HepG2 (cell line): ENCODE measurements around the gene SCNM1. TPM values are rescaled to one million over a fixed set of nuclear protein-coding genes. Genes with fewer than 3 reads are reported as not detected.

Experiments used
- ATF6 ChIP-seq: sonication (generic); formaldehyde crosslinking; conservative IDR thresholded peaks from 2 replicates; pipeline ENCODE4 v1.4.0; 2020; ENCODE audit warnings: missing genetic modification reagents
- ELF1 ChIP-seq: sonication (generic); formaldehyde crosslinking; IDR thresholded peaks from 2 replicates; pipeline ENCODE4 v1.4.0; 2020; ENCODE audit warnings: missing genetic modification reagents
- HCFC1 ChIP-seq: fragments of 150-350 bp; IDR thresholded peaks from 2 replicates; pipeline ENCODE4 v1.6.1; 2014; ENCODE audit warnings: low read depth, low read length
- HNF4G ChIP-seq, 2 experiments: sonication (generic) in 1 of 2; formaldehyde crosslinking in 1 of 2; IDR thresholded peaks; 2 replicates each; pipeline versions ENCODE4 v1.4.0 to v1.6.1; 2011 to 2020; ENCODE audit warnings: borderline replicate concordance in 2 of 2, low read depth in 2 of 2, mild to moderate bottlenecking in 2 of 2, low read length in 1 of 2, missing genetic modification reagents in 1 of 2, moderate library complexity in 1 of 2
- MAZ ChIP-seq, 2 experiments: sonication (generic) in 1 of 2; formaldehyde crosslinking in 1 of 2; IDR thresholded peaks; 2 replicates each; pipeline versions ENCODE4 v1.5.0 to v1.6.1; 2012 to 2020; ENCODE audit warnings: low read depth in 2 of 2, mild to moderate bottlenecking in 2 of 2, borderline replicate concordance in 1 of 2, improper control_type of control experiment in 1 of 2, low read length in 1 of 2, missing genetic modification reagents in 1 of 2, moderate library complexity in 1 of 2
- MED13 ChIP-seq: sonication (generic); formaldehyde crosslinking; IDR thresholded peaks from 2 replicates; pipeline ENCODE4 v1.5.0; 2020; ENCODE audit warnings: missing genetic modification reagents
- NCOA5 ChIP-seq: sonication (generic); formaldehyde crosslinking; IDR thresholded peaks from 2 replicates; pipeline ENCODE4 v1.4.0; 2020; ENCODE audit warnings: missing genetic modification reagents
- ONECUT2 ChIP-seq: sonication (generic); formaldehyde crosslinking; IDR thresholded peaks from 2 replicates; pipeline ENCODE4 v1.4.0; 2020; ENCODE audit warnings: missing genetic modification reagents
- RARG ChIP-seq: sonication (generic); formaldehyde crosslinking; IDR thresholded peaks from 2 replicates; pipeline ENCODE4 v1.4.0; 2020; ENCODE audit warnings: low read depth, mild to moderate bottlenecking, missing genetic modification reagents
- SNAPC2 ChIP-seq: sonication (generic); formaldehyde crosslinking; IDR thresholded peaks from 2 replicates; pipeline ENCODE4 v1.8.1; 2022; ENCODE audit warnings: mild to moderate bottlenecking, missing genetic modification reagents
- TBX2 ChIP-seq: sonication (generic); formaldehyde crosslinking; IDR thresholded peaks from 2 replicates; pipeline ENCODE4 v1.5.0; 2020; ENCODE audit warnings: missing genetic modification reagents, mild to moderate bottlenecking, borderline replicate concordance
- THAP11 ChIP-seq: IDR thresholded peaks from 2 replicates; pipeline ENCODE4 v1.6.1; 2016; ENCODE audit warnings: missing biosample characterization, missing genetic modification reagents
- XBP1 ChIP-seq: sonication (generic); formaldehyde crosslinking; IDR thresholded peaks from 2 replicates; pipeline ENCODE4 v1.5.0; 2020; ENCODE audit warnings: missing genetic modification reagents
- ZNF567 ChIP-seq: sonication (generic); formaldehyde crosslinking; IDR thresholded peaks from 2 replicates; pipeline ENCODE4 v1.8.1; 2023; ENCODE audit warnings: mild to moderate bottlenecking, missing genetic modification reagents, borderline replicate concordance
- ZNF572 ChIP-seq: sonication (generic); formaldehyde crosslinking; IDR thresholded peaks from 2 replicates; pipeline ENCODE4 v1.5.1; 2020; ENCODE audit warnings: mild to moderate bottlenecking, missing genetic modification reagents
- ZNF724P ChIP-seq: sonication (generic); formaldehyde crosslinking; IDR thresholded peaks from 2 replicates; pipeline ENCODE4 v1.8.0; 2022; ENCODE audit warnings: missing genetic modification reagents, borderline replicate concordance
- ZNF761 ChIP-seq: sonication (generic); formaldehyde crosslinking; conservative IDR thresholded peaks from 2 replicates; pipeline ENCODE4 v1.4.0; 2020; ENCODE audit warnings: mild to moderate bottlenecking, missing genetic modification reagents
- polyA plus RNA-seq, 8 experiments: library from polyadenylated mRNA; depleted of rRNA in 3 of 8; stranded (reverse) in 7 of 8; unstranded in 1 of 8; fragments of >200 nt; fragmentation: Illumina TruSeq in 4 of 8; extraction: Trizol in 4 of 8; gene quantifications; 2 replicates each; pipeline versions ENCODE4 v1.2.1 to v1.2.3, GENCODE V29; 2011 to 2016; ENCODE audit warnings: low read depth in 4 of 8, missing spikeins in 1 of 8, mixed read lengths in 1 of 8; ENCODE audit not compliant: insufficient read depth in 1 of 8
- total RNA-seq, 5 experiments: library from RNA; depleted of rRNA; stranded (reverse); fragments of >200 nt; fragmentation: Illumina TruSeq; extraction: Trizol; gene quantifications; 2 replicates each; pipeline ENCODE4 v1.2.3, GENCODE V29; 2016; ENCODE audit warnings: low read depth in 1 of 5
- TF ChIP-seq, protein P1 (sequence below): sonication (generic); formaldehyde crosslinking; IDR thresholded peaks from 2 replicates; pipeline ENCODE4 v1.8.1; 2022; ENCODE audit warnings: mild to moderate bottlenecking, missing genetic modification reagents
- TF ChIP-seq, protein P2 (sequence below): sonication (generic); formaldehyde crosslinking; IDR thresholded peaks from 2 replicates; pipeline ENCODE4 v1.4.0; 2020; ENCODE audit warnings: missing genetic modification reagents
- TF ChIP-seq, protein P3 (sequence below): sonication (generic); formaldehyde crosslinking; IDR thresholded peaks from 2 replicates; pipeline ENCODE4 v1.5.0; 2020; ENCODE audit warnings: missing genetic modification reagents

SCNM1 gene
- total and polyA plus RNA-seq, 2 of the 13 experiments (the other 11 are each of a cell fraction or from before 2014, with no cell fraction given) = 16.3 to 31.5 TPM

DNA sequence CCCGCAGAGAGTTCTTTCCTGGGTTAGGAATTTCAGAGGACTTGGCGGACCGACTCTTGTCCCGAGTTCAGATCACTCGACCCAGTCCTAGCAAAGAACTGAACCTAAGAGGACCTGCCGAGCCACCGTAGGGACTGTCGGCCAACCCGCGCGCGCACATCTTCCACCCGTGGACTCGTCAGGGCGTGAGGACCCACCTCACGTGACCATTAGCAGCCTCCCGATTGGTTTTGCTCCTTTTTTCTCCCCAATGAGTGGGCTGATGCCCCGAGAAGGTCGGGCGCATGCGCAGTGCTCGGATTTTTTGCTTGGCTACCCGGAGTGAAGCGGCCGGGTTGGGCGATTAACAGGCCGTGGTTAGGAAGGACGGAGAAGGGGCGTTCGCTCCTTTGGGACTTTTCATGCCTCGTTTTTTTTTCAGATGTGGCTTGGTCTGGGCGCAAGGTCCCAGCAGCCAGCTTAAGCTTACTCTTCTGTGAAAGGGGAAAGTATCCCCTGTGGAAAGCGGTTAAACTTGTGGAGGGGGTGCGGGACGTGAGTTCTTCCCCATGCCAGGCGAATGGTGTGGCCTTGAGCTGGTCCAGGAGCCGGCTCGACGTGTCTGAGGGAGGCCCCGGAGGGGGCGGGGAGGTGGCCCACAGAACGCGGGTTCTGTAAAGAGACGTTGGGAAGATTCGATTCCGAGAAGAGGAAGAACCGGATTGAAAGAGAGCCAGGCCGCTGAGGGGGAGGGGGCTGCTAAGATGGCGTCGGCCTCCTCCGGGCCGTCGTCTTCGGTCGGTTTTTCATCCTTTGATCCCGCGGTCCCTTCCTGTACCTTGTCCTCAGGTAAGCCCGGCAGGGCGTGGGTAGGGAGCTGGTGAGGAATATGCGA is 32.5 kb downstream of the SCNM1 start, which contains the start of gene PIP5K1A (continued):
- TF ChIP-seq ELF1 (CRISPR knock-in tag) (no peak), XBP1 (CRISPR knock-in tag) (no peak), ZNF567 (CRISPR knock-in tag) (no peak; the same call in 1 of the 2 replicates), ZNF572 (no peak), SNAPC2 (CRISPR knock-in tag) (0 out of 2 replicates have a peak, but pooled peaks have one; percentile 28), HNF4G (IDR thresholded peaks at IDR 0.05; ENCODE audit: borderline replicate concordance, low read depth, low read length) (0 out of 2 replicates have a peak, but pooled peaks have one; percentile 4), HNF4G (CRISPR knock-in tag; IDR thresholded peaks at IDR 0.05; ENCODE audit: borderline replicate concordance, low read depth) (no peak), NCOA5 (CRISPR knock-in tag) (no peak), ONECUT2 (no peak), THAP11 (CRISPR knock-in tag) (peak; percentile 87), RARG (CRISPR knock-in tag) (no peak), MED13 (CRISPR knock-in tag) (peak; percentile 15; the same call in 1 of the 2 replicates), MAZ (IDR thresholded peaks at IDR 0.05; ENCODE audit: borderline replicate concordance, low read depth, low read length) (no peak), MAZ (CRISPR knock-in tag; IDR thresholded peaks at IDR 0.05; ENCODE audit: low read depth) (peak; percentile 58), ATF6 (CRISPR knock-in tag) (no peak), ZNF761 (no peak; the same call in 1 of the 2 replicates), TBX2 (CRISPR knock-in tag) (peak; percentile 52; the same call in 1 of the 2 replicates), ZNF724P (0 out of 2 replicates have a peak, but pooled peaks have one; percentile 15), HCFC1 (no peak)
- TF ChIP-seq, protein P1, sequence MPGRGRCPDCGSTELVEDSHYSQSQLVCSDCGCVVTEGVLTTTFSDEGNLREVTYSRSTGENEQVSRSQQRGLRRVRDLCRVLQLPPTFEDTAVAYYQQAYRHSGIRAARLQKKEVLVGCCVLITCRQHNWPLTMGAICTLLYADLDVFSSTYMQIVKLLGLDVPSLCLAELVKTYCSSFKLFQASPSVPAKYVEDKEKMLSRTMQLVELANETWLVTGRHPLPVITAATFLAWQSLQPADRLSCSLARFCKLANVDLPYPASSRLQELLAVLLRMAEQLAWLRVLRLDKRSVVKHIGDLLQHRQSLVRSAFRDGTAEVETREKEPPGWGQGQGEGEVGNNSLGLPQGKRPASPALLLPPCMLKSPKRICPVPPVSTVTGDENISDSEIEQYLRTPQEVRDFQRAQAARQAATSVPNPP (CRISPR knock-in tag) = no peak
- TF ChIP-seq, protein P2, sequence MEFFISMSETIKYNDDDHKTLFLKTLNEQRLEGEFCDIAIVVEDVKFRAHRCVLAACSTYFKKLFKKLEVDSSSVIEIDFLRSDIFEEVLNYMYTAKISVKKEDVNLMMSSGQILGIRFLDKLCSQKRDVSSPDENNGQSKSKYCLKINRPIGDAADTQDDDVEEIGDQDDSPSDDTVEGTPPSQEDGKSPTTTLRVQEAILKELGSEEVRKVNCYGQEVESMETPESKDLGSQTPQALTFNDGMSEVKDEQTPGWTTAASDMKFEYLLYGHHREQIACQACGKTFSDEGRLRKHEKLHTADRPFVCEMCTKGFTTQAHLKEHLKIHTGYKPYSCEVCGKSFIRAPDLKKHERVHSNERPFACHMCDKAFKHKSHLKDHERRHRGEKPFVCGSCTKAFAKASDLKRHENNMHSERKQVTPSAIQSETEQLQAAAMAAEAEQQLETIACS = no peak
- TF ChIP-seq, protein P3, sequence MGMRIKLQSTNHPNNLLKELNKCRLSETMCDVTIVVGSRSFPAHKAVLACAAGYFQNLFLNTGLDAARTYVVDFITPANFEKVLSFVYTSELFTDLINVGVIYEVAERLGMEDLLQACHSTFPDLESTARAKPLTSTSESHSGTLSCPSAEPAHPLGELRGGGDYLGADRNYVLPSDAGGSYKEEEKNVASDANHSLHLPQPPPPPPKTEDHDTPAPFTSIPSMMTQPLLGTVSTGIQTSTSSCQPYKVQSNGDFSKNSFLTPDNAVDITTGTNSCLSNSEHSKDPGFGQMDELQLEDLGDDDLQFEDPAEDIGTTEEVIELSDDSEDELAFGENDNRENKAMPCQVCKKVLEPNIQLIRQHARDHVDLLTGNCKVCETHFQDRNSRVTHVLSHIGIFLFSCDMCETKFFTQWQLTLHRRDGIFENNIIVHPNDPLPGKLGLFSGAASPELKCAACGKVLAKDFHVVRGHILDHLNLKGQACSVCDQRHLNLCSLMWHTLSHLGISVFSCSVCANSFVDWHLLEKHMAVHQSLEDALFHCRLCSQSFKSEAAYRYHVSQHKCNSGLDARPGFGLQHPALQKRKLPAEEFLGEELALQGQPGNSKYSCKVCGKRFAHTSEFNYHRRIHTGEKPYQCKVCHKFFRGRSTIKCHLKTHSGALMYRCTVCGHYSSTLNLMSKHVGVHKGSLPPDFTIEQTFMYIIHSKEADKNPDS (CRISPR knock-in tag) = no peak
